ENCODE results near the gene RDH14. TPM values are rescaled to one million over a fixed set of nuclear protein-coding genes. Genes with fewer than 3 reads are reported as not detected.

Gene RDH14
- polyA plus RNA-seq, 4 donors, result 9.7 to 31.6 (median 18.0) TPM

Other genes with a start within 250 kb of the RDH14 start
- under 1 TPM in 1 of 4 donors, not detected in 3; 0.78 TPM for gene NT5C1B, start 28.9 kb upstream of the RDH14 start, polyA plus RNA-seq

All from small intestine (tissue), 4 donors.